MM.1S (cell line): ENCODE measurements around the gene CATSPERD.

ENCODE experiments used
- DNase-seq: peaks from one replicate; pipeline ENCODE4 v3.0.0-alpha.2; 2015
- H2AFZ ChIP-seq: fragments of 300-600 bp; sonication (generic); 2 replicates; pipeline ENCODE4 v1.6.0; 2016; ENCODE audit warnings: antibody characterized with exemption, low read length
- H3F3A ChIP-seq: fragments of 300-600 bp; sonication (generic); 2 replicates; pipeline ENCODE4 v1.6.1; 2016; ENCODE audit warnings: mild to moderate bottlenecking, antibody characterized with exemption, low read length, moderate library complexity, mixed read lengths; ENCODE audit not compliant: insufficient read depth
- H3K27ac ChIP-seq: fragments of 300-600 bp; sonication (generic); 2 replicates; pipeline ENCODE4 v1.5.1; 2016; ENCODE audit warnings: mild to moderate bottlenecking, low read length
- H3K27me3 ChIP-seq: fragments of 300-600 bp; sonication (generic); replicated peaks from 2 replicates; pipeline ENCODE4 v1.6.0; 2016; ENCODE audit warnings: low read length; ENCODE audit not compliant: insufficient read depth
- H3K36me3 ChIP-seq: fragments of 300-600 bp; sonication (generic); replicated peaks from 2 replicates; pipeline ENCODE4 v1.6.1; 2016; ENCODE audit warnings: mild to moderate bottlenecking, low read length, mixed read lengths; ENCODE audit not compliant: insufficient read depth
- H3K4me1 ChIP-seq: fragments of 300-600 bp; sonication (generic); 2 replicates; pipeline ENCODE4 v1.6.1; 2016; ENCODE audit warnings: low read length, mixed read lengths
- H3K4me2 ChIP-seq: fragments of 300-600 bp; sonication (generic); 2 replicates; pipeline ENCODE4 v1.6.0; 2016; ENCODE audit warnings: low read depth, low read length
- H3K4me3 ChIP-seq: fragments of 300-600 bp; sonication (generic); 2 replicates; pipeline ENCODE4 v1.5.1; 2016; ENCODE audit warnings: low read length, mixed read lengths
- H3K79me2 ChIP-seq: fragments of 300-600 bp; sonication (generic); 2 replicates; pipeline ENCODE4 v1.6.1; 2016; ENCODE audit warnings: mixed run types, low read length, mixed read lengths
- H3K9ac ChIP-seq: fragments of 300-600 bp; sonication (generic); 2 replicates; pipeline ENCODE4 v1.6.1; 2016; ENCODE audit warnings: low read length, mixed read lengths
- H3K9me2 ChIP-seq: fragments of 300-600 bp; sonication (generic); replicated peaks from 2 replicates; pipeline ENCODE4 v1.6.1; 2016; ENCODE audit warnings: mild to moderate bottlenecking, low read length, mixed read lengths; ENCODE audit not compliant: insufficient read depth
- H3K9me3 ChIP-seq: fragments of 300-600 bp; sonication (generic); replicated peaks from 2 replicates; pipeline ENCODE4 v1.6.1; 2016; ENCODE audit warnings: mild to moderate bottlenecking, low read length, mixed read lengths; ENCODE audit not compliant: insufficient read depth
- H4K20me1 ChIP-seq: fragments of 300-600 bp; sonication (generic); 2 replicates; pipeline ENCODE4 v1.6.1; 2016; ENCODE audit warnings: mild to moderate bottlenecking, low read length, moderate library complexity, mixed read lengths; ENCODE audit not compliant: insufficient read depth
- EZH2 ChIP-seq: fragments of 300-600 bp; sonication (generic); optimal IDR thresholded peaks from 2 replicates; pipeline ENCODE3; 2017; ENCODE audit warnings: low read depth, mild to moderate bottlenecking, antibody characterized with exemption, low read length, mixed read lengths
- EZH2phosphoT487 ChIP-seq: fragments of 300-600 bp; sonication (generic); IDR thresholded peaks from 2 replicates; pipeline ENCODE4 v1.6.1; 2018; ENCODE audit warnings: antibody characterized with exemption, low read length
- TF ChIP-seq, protein P1 (sequence below): fragments of 300-600 bp; sonication (generic); IDR thresholded peaks from 2 replicates; pipeline ENCODE4 v1.5.1; 2016; ENCODE audit warnings: antibody characterized with exemption, low read length, mixed read lengths

Gene CATSPERD

DNA sequence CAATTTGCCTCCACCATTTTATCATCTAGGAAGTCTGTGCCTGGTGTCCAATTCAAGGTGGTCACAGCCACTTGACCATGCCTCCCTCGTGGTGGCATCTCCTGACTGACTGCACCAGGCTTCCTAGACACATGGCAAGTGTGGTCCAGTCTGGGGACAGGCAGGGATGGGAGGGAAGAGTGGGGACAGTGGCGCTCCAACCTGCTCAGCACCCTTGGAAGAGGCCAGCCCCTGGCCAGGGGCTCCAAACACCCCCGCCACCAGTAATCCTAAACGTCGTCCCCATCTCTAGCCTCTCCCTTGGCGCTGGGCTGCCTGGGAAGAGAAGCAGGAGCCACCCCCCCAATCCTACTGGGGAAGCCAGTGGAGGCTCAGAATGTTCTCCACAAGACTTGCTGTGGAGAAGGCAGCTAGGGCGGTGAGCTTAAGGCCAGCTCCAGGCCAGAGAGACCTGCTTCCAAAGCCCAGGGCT is 27.7 kb upstream of the CATSPERD start:
- Histone ChIP-seq H3K79me2 (peaks cover 73% of the 10 kb centered on the region), H3K4me1 (peaks cover 14% of the 10 kb centered on the region), H3K27ac (no peak overlapping the region), H3F3A (peaks cover 57% of the 10 kb centered on the region), H3K27me3 (no peaks in the 10 kb centered on the region), H3K9ac (no peak overlapping the region), H3K4me3 (no peak overlapping the region), H3K36me3 (peaks cover 33% of the 10 kb centered on the region), H3K9me2 (no peaks in the 10 kb centered on the region), H2AFZ (no peak overlapping the region), H3K4me2 (peak overlapping the region; percentile 93; the same call in 1 of the 2 replicates), H3K9me3 (no peaks in the 10 kb centered on the region), H4K20me1 (peaks cover 55% of the 10 kb centered on the region)
- no peak for DNase-seq
- TF ChIP-seq EZH2phosphoT487 (no peak), EZH2 (no peak)
- TF ChIP-seq, protein P1, sequence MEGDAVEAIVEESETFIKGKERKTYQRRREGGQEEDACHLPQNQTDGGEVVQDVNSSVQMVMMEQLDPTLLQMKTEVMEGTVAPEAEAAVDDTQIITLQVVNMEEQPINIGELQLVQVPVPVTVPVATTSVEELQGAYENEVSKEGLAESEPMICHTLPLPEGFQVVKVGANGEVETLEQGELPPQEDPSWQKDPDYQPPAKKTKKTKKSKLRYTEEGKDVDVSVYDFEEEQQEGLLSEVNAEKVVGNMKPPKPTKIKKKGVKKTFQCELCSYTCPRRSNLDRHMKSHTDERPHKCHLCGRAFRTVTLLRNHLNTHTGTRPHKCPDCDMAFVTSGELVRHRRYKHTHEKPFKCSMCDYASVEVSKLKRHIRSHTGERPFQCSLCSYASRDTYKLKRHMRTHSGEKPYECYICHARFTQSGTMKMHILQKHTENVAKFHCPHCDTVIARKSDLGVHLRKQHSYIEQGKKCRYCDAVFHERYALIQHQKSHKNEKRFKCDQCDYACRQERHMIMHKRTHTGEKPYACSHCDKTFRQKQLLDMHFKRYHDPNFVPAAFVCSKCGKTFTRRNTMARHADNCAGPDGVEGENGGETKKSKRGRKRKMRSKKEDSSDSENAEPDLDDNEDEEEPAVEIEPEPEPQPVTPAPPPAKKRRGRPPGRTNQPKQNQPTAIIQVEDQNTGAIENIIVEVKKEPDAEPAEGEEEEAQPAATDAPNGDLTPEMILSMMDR = no peak

DNA sequence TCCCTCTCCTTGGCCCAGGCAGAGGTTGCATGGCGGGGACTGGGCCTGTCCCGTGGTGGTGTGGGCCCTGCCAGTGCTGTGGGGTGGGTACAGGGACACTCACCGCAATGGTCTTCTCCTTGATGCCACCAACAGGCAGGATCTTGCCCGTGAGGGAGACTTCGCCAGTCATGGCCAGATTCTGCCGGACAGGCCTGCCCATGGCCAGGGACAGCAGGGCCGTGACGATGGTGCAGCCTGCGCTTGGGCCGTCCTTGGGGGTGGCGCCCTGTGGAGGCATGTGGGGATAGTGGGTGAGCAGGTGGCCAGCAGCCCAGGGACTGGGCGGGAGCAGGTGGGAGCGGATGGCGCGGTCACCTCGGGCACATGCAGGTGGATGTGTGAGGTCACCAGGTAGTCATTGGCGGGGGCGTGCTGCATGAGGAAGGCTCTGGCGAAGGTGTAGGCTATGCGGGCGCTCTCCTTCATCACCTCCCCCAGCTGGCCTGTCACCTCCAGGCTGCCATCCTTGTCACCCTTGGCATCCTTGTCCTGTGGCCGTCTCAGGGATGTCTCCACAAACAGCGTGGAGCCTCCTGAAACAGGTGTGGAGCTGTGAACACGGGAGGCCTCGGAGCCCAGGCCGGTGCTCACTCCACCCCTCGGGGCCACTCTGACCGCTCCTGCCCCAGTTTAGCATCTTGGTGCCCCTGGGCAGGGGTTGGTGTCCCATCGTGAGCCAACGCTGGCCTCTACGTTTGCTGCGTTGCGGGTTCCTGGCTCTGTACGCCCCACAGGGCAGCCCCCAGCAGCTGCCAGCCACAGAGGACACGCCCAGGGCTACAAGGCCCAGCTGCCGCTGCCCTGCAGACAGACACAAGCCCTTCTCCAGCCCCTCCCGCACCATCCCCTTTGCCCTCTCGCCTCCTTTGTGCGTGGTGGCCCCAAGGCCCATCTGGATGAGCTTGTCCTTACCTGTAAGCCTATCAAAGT is 27.0 kb upstream of the CATSPERD start:
- TF ChIP-seq EZH2 (no peak), EZH2phosphoT487 (no peak)
- TF ChIP-seq, protein P1 = no peak
- H2AFZ ChIP-seq = no peak overlapping the region
- H3K27ac ChIP-seq = no peak overlapping the region
- H3K4me3 ChIP-seq = no peak overlapping the region
- peak; percentile 6 for DNase-seq
- H3K79me2 ChIP-seq = peaks cover 79% of the 10 kb centered on the region
- H3F3A ChIP-seq = peaks cover 63% of the 10 kb centered on the region
- no peak overlapping the region for H3K4me2 ChIP-seq
- H3K9me3 ChIP-seq = no peaks in the 10 kb centered on the region
- H3K27me3 ChIP-seq = no peaks in the 10 kb centered on the region
- no peaks in the 10 kb centered on the region for H3K9me2 ChIP-seq
- H3K36me3 ChIP-seq = peaks cover 33% of the 10 kb centered on the region
- no peak overlapping the region for H3K9ac ChIP-seq
- H4K20me1 ChIP-seq = peaks cover 62% of the 10 kb centered on the region
- H3K4me1 ChIP-seq = peaks cover 14% of the 10 kb centered on the region

DNA sequence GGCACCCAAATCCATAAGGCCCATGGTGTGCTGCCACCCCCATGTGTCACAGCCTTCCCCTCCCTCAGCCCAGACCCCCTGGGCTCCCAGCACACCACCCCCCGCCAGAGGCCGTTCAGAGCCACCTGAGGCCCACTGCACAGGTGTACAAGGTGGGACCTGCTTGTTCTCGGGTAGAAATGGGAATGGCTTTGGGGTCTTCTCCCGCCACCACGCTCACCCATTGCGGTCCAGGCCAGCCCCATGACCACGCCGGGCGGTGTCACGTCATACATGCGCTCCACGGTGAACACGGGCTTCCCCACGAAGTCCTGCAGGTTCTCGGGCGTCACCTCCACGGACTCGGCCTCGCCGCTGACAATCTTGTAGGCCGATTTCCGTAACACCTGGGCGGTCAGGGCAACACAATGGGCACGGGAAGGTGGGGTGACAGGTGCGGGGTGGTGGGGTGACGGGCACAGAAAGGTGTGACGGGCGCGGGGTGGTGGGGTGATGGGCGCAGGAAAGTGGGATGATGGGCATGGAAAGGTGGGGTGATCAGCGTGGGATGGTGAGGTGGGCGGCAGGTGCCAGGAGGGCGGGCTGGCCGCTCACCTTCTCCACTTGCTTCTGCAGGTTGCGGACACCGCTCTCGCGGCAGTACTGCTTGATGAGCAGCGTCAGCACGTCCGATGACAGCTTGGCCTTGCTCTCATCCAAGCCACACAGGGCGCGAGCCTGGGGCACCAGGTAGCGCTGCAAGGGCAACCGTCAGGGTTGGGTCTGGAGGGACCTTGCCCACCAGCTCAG is 26.1 kb upstream of the CATSPERD start:
- H3K9ac ChIP-seq = no peak overlapping the region
- H3K4me1 ChIP-seq = peaks cover 14% of the 10 kb centered on the region
- no peaks in the 10 kb centered on the region for H3K9me2 ChIP-seq
- DNase-seq = no peak
- H2AFZ ChIP-seq = no peak overlapping the region
- no peak overlapping the region for H3K4me3 ChIP-seq
- peaks cover 88% of the 10 kb centered on the region for H3K79me2 ChIP-seq
- H3F3A ChIP-seq = peaks cover 58% of the 10 kb centered on the region
- peaks cover 67% of the 10 kb centered on the region for H4K20me1 ChIP-seq
- H3K36me3 ChIP-seq = peaks cover 42% of the 10 kb centered on the region
- TF ChIP-seq EZH2 = no peak
- no peak for TF ChIP-seq EZH2phosphoT487
- TF ChIP-seq, protein P1 = no peak
- no peaks in the 10 kb centered on the region for H3K27me3 ChIP-seq
- no peak overlapping the region for H3K4me2 ChIP-seq
- no peaks in the 10 kb centered on the region for H3K9me3 ChIP-seq
- no peak overlapping the region for H3K27ac ChIP-seq
